Heart right ventricle (tissue), 16 donors: ENCODE results near the gene PDSS2. TPM values are rescaled to one million over a fixed set of nuclear protein-coding genes. Genes with fewer than 3 reads are reported as not detected.
A peak's percentile ranks its signal among the peaks of the same experiment; 100 is the strongest.

Experiments
- ATAC-seq, 8 donors: fragments of 200-7000 bp; cut with Tn5 transposase; one replicate each; pipeline ENCODE4 v1.9.1; 2020; ENCODE audit warnings: mild to moderate bottlenecking in 8 of 8, moderate library complexity in 8 of 8, moderate number of reproducible peaks in 1 of 8
- DNase-seq, 2 donors: peaks; one replicate each; pipeline ENCODE4 v3.0.0-alpha.2; 2020
- H3K27ac ChIP-seq, 10 donors: fragments of 200-600 bp; sonication (generic) in 2 of 10; one replicate each; pipeline versions ENCODE4 v1.5.0 to v1.8.0; 2020 to 2022; ENCODE audit warnings: mild to moderate bottlenecking in 3 of 10
- H3K27me3 ChIP-seq, 7 donors: fragments of 200-600 bp; one replicate each; pipeline ENCODE4 v1.8.0; 2021 to 2022; ENCODE audit warnings: mild to moderate bottlenecking in 2 of 7
- H3K36me3 ChIP-seq, 9 donors: fragments of 200-600 bp; sonication (generic) in 1 of 9; one replicate each; pipeline versions ENCODE4 v1.5.0 to v1.8.0; 2020 to 2022; ENCODE audit warnings: mild to moderate bottlenecking in 2 of 9
- H3K4me1 ChIP-seq, 9 donors: fragments of 200-600 bp; sonication (generic) in 1 of 9; one replicate each; pipeline versions ENCODE4 v1.5.0 to v1.8.0; 2020 to 2022; ENCODE audit warnings: mild to moderate bottlenecking in 4 of 9
- H3K4me3 ChIP-seq, 10 donors: fragments of 200-600 bp; sonication (generic) in 2 of 10; one replicate each; pipeline versions ENCODE4 v1.5.0 to v1.8.0; 2020 to 2022; ENCODE audit warnings: mild to moderate bottlenecking in 7 of 10, moderate library complexity in 2 of 10
- H3K9me3 ChIP-seq, 11 donors: fragments of 200-600 bp in 10 of 11; sonication (generic) in 2 of 11; one replicate each; pipeline versions ENCODE4 v1.5.0 to v1.8.0; 2013 to 2022; ENCODE audit warnings: mild to moderate bottlenecking in 2 of 11, control low read depth in 1 of 11, moderate library complexity in 1 of 11
- WGBS, 2 donors: extraction: QIAGEN DNeasy Blood & Tissue Kit; methylation state at CpG; one replicate each; pipeline ENCODE4 v1.1.7; 2013; ENCODE audit warnings: inconsistent platforms in 1 of 2; 5-methylcytosine and 5-hydroxymethylcytosine counted together
- intact Hi-C, 10 donors: fragments of 100-400 bp; cut with DNase I; formaldehyde crosslinking; loops; one replicate each; pipeline versions ENCODE4 v1.11.1 to v1.14.2; 2022
- polyA plus RNA-seq, 2 donors: library from polyadenylated mRNA; stranded (reverse); fragments of 200-250 nt; gene quantifications; one replicate each; pipeline ENCODE4 v1.2.3, GENCODE V29; 2013
- total RNA-seq, 10 donors: library from RNA; stranded (reverse); fragmentation: NEBNext Ultra II Directional in 3 of 10; extraction: Animal tissue kit (Norgen Biotek cat#: 25700) in 3 of 10; gene quantifications; one replicate each; pipeline versions ENCODE4 v1.2.1 to v1.2.4, GENCODE V29; 2021 to 2023
- TF ChIP-seq, protein P1 (sequence below), 9 donors: fragments of 200-600 bp; sonication (generic) in 2 of 9; IDR thresholded peaks; one replicate each; pipeline versions ENCODE4 v1.5.0 to v1.8.0; 2021 to 2022; ENCODE audit warnings: antibody characterized with exemption in 9 of 9, mild to moderate bottlenecking in 5 of 9, moderate library complexity in 1 of 9
- donor health status: Arrhythmogenic right ventricular cardiomyopathy.
- donor health status: ischemic (EF 13 %, LVEDD 7.1; RV severe dilation, severe dysfunction).
- donor health status: healthy with polysubstance abuse.
- donor health status: DM: no; HTN: yes; CAD: no.
- donor health status: DM: no; HTN: no; CAD: no.
- donor health status: ischemic (EF 25% LVEDD 6.9; RV normal size, moderate dysfunction).
- donor health status: ischemic (EF 25% LVEDD 5.7; RV mildly dilated, moderate dysfunction).
- donor health status: healthy.
- donor health status: DM: yes; HTN: yes; CAD: no.
- donor health status: Ischemic cardiomyopathy.
- donor health status: ischemic (EF 35%, LVEDD 5.7; RV mildly dilated, moderate dysfunction).
- donor health status: nonischemic (EF 11% LVEDD 7.7; RV severe dilation, severe dysfunction).
- donor health status: DM: yes; HTN: yes; CAD: no.
- donor health status: PGD.
- donor health status: ischemic (EF 29% LVEDD 5.4; RV normal size, mild dysfunction).
- donor health status: nonischemic (EF 23%, LVEDD 6.1; RV moderate dilation, normal function).

The PDSS2 gene
- total and polyA plus RNA-seq, 12 donors: 5.5 to 22.2 (median 18.0) TPM

DNA sequence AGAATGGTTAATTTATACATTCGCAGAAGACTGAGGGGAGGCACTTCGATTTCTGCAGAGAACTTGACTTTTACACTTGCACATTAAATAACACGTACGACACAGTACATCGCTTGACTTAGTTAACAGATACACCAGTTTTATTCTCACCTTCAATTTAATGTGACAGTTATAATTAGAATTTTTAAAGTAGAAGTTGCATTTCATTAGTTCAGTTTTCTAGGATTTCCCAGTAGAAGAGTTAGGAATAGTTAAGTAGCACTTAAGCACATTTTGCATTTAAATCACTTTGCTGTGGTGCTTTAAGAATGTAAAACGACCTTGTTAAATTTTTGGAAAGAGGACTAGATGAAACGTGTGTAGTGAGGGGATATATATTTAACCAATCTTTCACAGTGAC is 342.4 kb downstream of the PDSS2 start:
- intact Hi-C loops: loop anchor here in 2 of 10 donors (10.0 kb wide), 1 partner anchor 92 kb away; the partner anchor contains the start of gene MTRES1 (in 2 of the 2)
- Histone ChIP-seq H3K27me3 (peaks cover 0 to 25% (median 0%) of the 10 kb centered on the region in 7 donors), H3K4me1 (peaks cover 2 to 24% (median 18%) of the 10 kb centered on the region in 9 donors), H3K36me3 (no peaks in the 10 kb centered on the region), H3K9me3 (no peaks in the 10 kb centered on the region), H3K4me3 (peak overlapping the region in 3 of 10 donors; percentile 70 to 88 (median 74)), H3K27ac (no peak overlapping the region)
- DNase-seq: no peak
- no peak for ATAC-seq
- TF ChIP-seq, protein P1, sequence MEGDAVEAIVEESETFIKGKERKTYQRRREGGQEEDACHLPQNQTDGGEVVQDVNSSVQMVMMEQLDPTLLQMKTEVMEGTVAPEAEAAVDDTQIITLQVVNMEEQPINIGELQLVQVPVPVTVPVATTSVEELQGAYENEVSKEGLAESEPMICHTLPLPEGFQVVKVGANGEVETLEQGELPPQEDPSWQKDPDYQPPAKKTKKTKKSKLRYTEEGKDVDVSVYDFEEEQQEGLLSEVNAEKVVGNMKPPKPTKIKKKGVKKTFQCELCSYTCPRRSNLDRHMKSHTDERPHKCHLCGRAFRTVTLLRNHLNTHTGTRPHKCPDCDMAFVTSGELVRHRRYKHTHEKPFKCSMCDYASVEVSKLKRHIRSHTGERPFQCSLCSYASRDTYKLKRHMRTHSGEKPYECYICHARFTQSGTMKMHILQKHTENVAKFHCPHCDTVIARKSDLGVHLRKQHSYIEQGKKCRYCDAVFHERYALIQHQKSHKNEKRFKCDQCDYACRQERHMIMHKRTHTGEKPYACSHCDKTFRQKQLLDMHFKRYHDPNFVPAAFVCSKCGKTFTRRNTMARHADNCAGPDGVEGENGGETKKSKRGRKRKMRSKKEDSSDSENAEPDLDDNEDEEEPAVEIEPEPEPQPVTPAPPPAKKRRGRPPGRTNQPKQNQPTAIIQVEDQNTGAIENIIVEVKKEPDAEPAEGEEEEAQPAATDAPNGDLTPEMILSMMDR (IDR thresholded peaks at IDR 0.05): no peak
- 34 to 39% methylated on average over 7 of the region's 7 CpGs for WGBS, 2 donors

DNA sequence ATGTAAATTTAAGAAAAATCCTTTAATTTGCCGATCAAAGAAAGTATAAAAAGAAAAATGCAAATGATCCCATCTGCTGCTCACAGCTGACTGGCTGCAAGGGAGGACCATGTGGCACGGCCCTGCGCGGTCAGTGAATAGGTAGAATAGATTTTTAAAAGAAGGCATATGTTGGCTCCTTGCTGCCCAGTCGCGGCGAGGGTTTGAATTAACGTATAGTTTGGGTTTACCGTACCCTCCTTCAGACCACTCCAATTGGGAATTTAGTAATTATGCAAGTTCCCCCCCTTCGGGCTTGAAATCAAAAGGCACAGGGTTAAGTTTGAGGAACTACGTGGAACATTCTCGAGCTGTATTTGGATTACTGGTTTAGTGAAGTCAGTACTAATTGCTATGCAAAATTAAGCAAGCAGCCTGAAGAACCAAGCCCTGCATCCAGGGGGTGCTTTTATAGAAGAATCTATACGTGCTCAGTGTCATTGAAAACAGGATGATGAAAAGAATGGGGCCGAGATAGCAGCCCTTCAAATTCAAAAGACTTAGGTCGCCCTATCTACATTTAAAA is 343.0 kb downstream of the PDSS2 start:
- H3K36me3 ChIP-seq: no peaks in the 10 kb centered on the region
- peaks cover 0 to 25% (median 0%) of the 10 kb centered on the region in 7 donors for H3K27me3 ChIP-seq
- DNase-seq: no peak
- intact Hi-C loops: loop anchor here in 2 of 10 donors (10.0 kb wide), 1 partner anchor 92 kb away; the partner anchor contains the start of gene MTRES1 (in 2 of the 2)
- TF ChIP-seq, protein P1 (IDR thresholded peaks at IDR 0.05): no peak
- peak overlapping the region; percentile 51 to 88 (median 70) for H3K4me3 ChIP-seq
- H3K9me3 ChIP-seq: no peaks in the 10 kb centered on the region
- ATAC-seq: peak in 3 of 8 donors; percentile 34 to 60 (median 37)
- H3K27ac ChIP-seq: peak overlapping the region in 2 of 10 donors; percentile 48 to 62
- 2% methylated on average over 15 of the region's 15 CpGs for WGBS, 2 donors
- H3K4me1 ChIP-seq: peaks cover 2 to 24% (median 18%) of the 10 kb centered on the region in 9 donors

DNA sequence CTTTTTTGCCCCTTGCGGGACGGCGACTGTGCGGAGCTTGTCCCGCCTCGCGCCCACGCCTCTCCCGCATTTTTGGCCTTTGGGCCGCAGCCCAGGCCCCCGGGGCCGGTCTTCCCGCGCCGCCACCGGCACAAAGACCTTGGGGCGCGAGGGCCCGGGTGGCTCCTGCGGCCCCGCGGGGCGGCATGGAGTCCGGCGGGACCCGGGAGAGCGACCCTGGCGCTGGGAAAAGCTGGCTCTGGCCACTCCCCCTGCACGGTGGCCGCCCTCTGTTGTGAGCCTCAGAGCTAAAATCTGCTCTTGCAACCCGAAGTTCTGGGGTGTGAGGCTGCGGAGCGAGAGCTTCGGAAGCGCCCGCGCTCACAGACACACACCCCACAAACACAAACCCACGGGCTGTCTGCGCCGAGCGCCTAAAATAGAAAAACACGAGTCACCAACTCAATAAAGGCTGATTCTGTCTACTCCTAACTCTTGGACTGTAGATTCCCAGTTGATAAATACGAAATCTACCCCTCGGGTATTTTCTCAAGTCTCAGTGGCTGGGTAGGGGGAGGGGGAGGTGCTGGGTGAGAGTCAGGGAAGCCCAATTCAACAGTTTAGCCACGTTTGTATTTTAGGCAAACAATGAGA is 343.6 kb downstream of the PDSS2 start:
- intact Hi-C loops: loop anchor here in 4 of 10 donors (2.0 to 10.0 kb wide), 2 partner anchors 87 to 91 kb away; partner anchors contain the start of gene MTRES1 (in 4 of the 4)
- DNase-seq (peak; percentile 16 to 26), ATAC-seq (peak in 7 of 8 donors; percentile 10 to 53 (median 37))
- TF ChIP-seq, protein P1 (IDR thresholded peaks at IDR 0.05): no peak
- H3K4me3 ChIP-seq: peak overlapping the region; percentile 51 to 88 (median 70)
- H3K27me3 ChIP-seq: peaks cover 0 to 25% (median 0%) of the 10 kb centered on the region in 7 donors
- H3K36me3 ChIP-seq: no peaks in the 10 kb centered on the region
- peak overlapping the region in 6 of 10 donors; percentile 24 to 62 (median 46) for H3K27ac ChIP-seq
- 0% methylated on average over 45 of the region's 45 CpGs for WGBS, 2 donors
- peaks cover 2 to 24% (median 18%) of the 10 kb centered on the region in 9 donors for H3K4me1 ChIP-seq
- H3K9me3 ChIP-seq: no peaks in the 10 kb centered on the region

DNA sequence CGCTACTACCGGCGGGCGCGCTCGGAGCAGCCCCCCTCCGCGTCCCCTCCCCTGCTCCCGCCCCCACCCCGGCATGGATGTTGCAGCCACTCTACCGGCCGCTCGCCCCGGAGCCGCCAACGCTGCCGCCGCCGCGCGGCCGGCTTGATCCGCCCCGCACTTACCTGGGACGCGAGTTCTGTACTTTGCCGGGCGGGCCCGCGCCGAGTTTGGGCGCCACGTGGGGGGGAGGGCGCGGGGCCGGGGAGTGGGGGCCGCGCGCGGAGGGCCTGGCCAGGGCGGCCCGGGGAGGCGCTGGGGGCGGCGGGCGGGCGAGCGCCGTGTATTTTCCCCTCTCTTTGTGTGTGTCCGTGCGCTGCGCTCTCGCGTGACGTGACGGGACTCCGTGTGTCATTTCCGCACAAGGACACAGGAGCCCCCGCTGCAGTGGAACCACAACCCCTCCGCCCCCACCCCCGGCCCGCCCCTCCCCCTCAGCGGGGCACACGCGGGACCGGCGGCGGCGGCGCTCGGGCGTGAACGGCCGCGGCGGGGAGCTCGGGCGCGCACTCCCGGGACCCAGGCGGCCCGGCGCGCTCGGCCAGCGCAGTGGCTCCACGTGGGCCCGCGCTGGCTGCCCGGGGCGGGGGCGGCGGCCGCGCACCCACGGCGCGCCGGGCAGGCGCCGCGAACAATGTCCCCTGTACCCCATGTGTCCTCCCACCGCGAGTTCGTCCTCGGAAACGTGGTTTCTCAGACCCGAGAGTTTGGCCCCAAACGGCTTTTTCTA is 344.3 kb downstream of the PDSS2 start, which contains the start of gene BEND3:
Gene BEND3, minus strand, starts transcription at position 590 of the 769 bp plus-strand sequence. CDS start 16,230 bp downstream, outside the sequence.
- WGBS, 2 donors: 0% methylated on average over 53 to 107 of the region's 109 CpGs

More for the DNA sequence above, 344.3 kb downstream of the PDSS2 start, which contains the start of gene BEND3:
- peaks cover 2 to 27% (median 18%) of the 10 kb centered on the region in 9 donors for H3K4me1 ChIP-seq
- DNase-seq (peak; percentile 36 to 40), ATAC-seq (peak in 6 of 8 donors; percentile 4 to 33 (median 12))
- H3K36me3 ChIP-seq: no peaks in the 10 kb centered on the region
- intact Hi-C loops: loop anchor here in 8 of 10 donors (1.0 to 10.0 kb wide), 6 partner anchors 83 to 93 kb away; partner anchors contain the start of gene MTRES1 (in 6 of the 8)
- peak within 1 kb of the TSS; percentile 51 to 88 (median 70) for H3K4me3 ChIP-seq
- peak within 1 kb of the TSS in 9 of 10 donors; percentile 28 to 72 (median 64) for H3K27ac ChIP-seq
- peaks cover 0 to 25% (median 0%) of the 10 kb centered on the region in 7 donors for H3K27me3 ChIP-seq
- H3K9me3 ChIP-seq: no peaks in the 10 kb centered on the region
- TF ChIP-seq, protein P1 (IDR thresholded peaks at IDR 0.05): no peak
